GM19328 (cell line): ENCODE data around the gene CT45A5.
"Not testable (repeated sequence)": the region's sequence is repeated elsewhere in the genome, so short reads cannot be mapped to it uniquely, and the experiment has no call there.

Experiments used
- ATAC-seq: cut with Tn5 transposase; IDR thresholded peaks from one replicate; pipeline ENCODE4 v1.9.1; 2021; ENCODE audit warnings: mild to moderate bottlenecking, moderate library complexity; ENCODE audit not compliant: unreplicated experiment

CT45A5 gene

GRCh38 chrX:135785403-135785802 is at the start of gene CT45A5:
Gene CT45A5 (minus strand): TSS chrX:135785503. CDS start chrX:135781729, 3,774 bp downstream.
- not testable (repeated sequence) for ATAC-seq

- not testable (repeated sequence) for ATAC-seq
Observed at GRCh38 chrX:135819912-135820311, 34.6 kb upstream of the CT45A5 start, which contains the start of gene CT45A2. Gene CT45A2 (minus strand): TSS chrX:135820012. CDS start chrX:135816265, 3,747 bp downstream.

- ATAC-seq: not testable (repeated sequence)
Observed at GRCh38 chrX:135802687-135803086, 17.4 kb upstream of the CT45A5 start, which contains the start of gene CT45A6. Gene CT45A6 (minus strand): TSS chrX:135802787. CDS start chrX:135798993, 3,794 bp downstream.

GRCh38 chrX:135768091-135768490 is 17.2 kb downstream of the CT45A5 start, which contains the start of gene CT45A3:
Gene CT45A3 (minus strand): TSS chrX:135768191. CDS start chrX:135764444, 3,747 bp downstream.
- ATAC-seq: not testable (repeated sequence)

GRCh38 chrX:135744739-135745138 is 40.6 kb downstream of the CT45A5 start:
- ATAC-seq: not testable (repeated sequence)

GRCh38 chrX:135741192-135741715 is 44.0 kb downstream of the CT45A5 start:
- no peak for ATAC-seq

- no peak for ATAC-seq
Observed at GRCh38 chrX:135740681-135741149, 44.6 kb downstream of the CT45A5 start.

- no peak for ATAC-seq
Observed at GRCh38 chrX:135737366-135738071, 47.8 kb downstream of the CT45A5 start.

GRCh38 chrX:135734666-135735065 is 50.6 kb downstream of the CT45A5 start:
- not testable (repeated sequence) for ATAC-seq
